Measurements from ENCODE around the gene TNRC18. TPM values are rescaled to one million over a fixed set of nuclear protein-coding genes. Genes with fewer than 3 reads are reported as not detected.
"Not testable (repeated sequence)": the region's sequence is repeated elsewhere in the genome, so short reads cannot be mapped to it uniquely, and the experiment has no call there.

TNRC18 gene
- total RNA-seq, 5 donors from 2014 or later (not counting 1 experiment from before 2014, with no cell fraction given), result 58.8 to 71.0 (median 62.6) TPM

- not testable (repeated sequence) for H3K4me1 Mint-ChIP-seq, H3K27ac Mint-ChIP-seq, H3K27me3 Mint-ChIP-seq
These were observed 148.1 kb downstream of the TNRC18 start for GRCh38 chr7:5275510-5275909.

GRCh38 chr7:5274985-5275431, 148.6 kb downstream of the TNRC18 start:
- H3K27me3 Mint-ChIP-seq; H3K27ac Mint-ChIP-seq; H3K36me3 ChIP-seq (ENCODE audit: control insufficient read depth in 2 of 2, extremely low read depth in 1 of 2, insufficient read depth in 1 of 2, low read length in 1 of 2); H3K36me3 Mint-ChIP-seq; H3K27ac ChIP-seq (ENCODE audit: low read length); H3K4me1 ChIP-seq (ENCODE audit: control insufficient read depth in 1 of 2, extremely low read depth in 1 of 2, insufficient read depth in 2 of 2, low read length in 2 of 2); H3K4me3 Mint-ChIP-seq; ATAC-seq (replicated peaks in 1 of 4); H3K4me3 ChIP-seq (ENCODE audit: control insufficient read depth in 1 of 2, extremely low read depth in 1 of 2, low read length in 1 of 2); H3K9me3 ChIP-seq; H3K9me3 Mint-ChIP-seq; CTCF ChIA-PET; POLR2A ChIA-PET; H3K4me1 Mint-ChIP-seq; DNase-seq: not testable (repeated sequence)
- 40% methylated on average over 1 of the region's 11 CpGs for WGBS (ENCODE audit: insufficient coverage)
- peaks cover 0 to 19% of the 10 kb centered on the region in 2 experiments for H3K27me3 ChIP-seq (replicated peaks in 1 of 2; ENCODE audit: control insufficient read depth in 2 of 2, extremely low read depth in 1 of 2, insufficient read depth in 2 of 2, low read length in 1 of 2)

More at GRCh38 chr7:5275510-5275909, 148.1 kb downstream of the TNRC18 start:
- H3K27ac ChIP-seq (ENCODE audit: low read length); H3K36me3 ChIP-seq (ENCODE audit: control insufficient read depth in 2 of 2, extremely low read depth in 1 of 2, insufficient read depth in 1 of 2, low read length in 1 of 2); H3K4me3 Mint-ChIP-seq; DNase-seq; H3K4me3 ChIP-seq (ENCODE audit: control insufficient read depth in 1 of 2, extremely low read depth in 1 of 2, low read length in 1 of 2); CTCF ChIA-PET; H3K4me1 ChIP-seq (ENCODE audit: control insufficient read depth in 1 of 2, extremely low read depth in 1 of 2, insufficient read depth in 2 of 2, low read length in 2 of 2); POLR2A ChIA-PET; ATAC-seq (replicated peaks in 1 of 4); H3K9me3 ChIP-seq; H3K36me3 Mint-ChIP-seq; H3K9me3 Mint-ChIP-seq: not testable (repeated sequence)
- H3K27me3 ChIP-seq (replicated peaks in 1 of 2; ENCODE audit: control insufficient read depth in 2 of 2, extremely low read depth in 1 of 2, insufficient read depth in 2 of 2, low read length in 1 of 2), result peaks cover 0 to 15% of the 10 kb centered on the region in 2 experiments
- no CpG with 5 or more reads among the region's 10 CpGs for WGBS (ENCODE audit: insufficient coverage)

GRCh38 chr7:5274441-5274840, 149.2 kb downstream of the TNRC18 start:
- H3K9me3 Mint-ChIP-seq, result no peaks in the 10 kb centered on the region
- Histone ChIP-seq H3K36me3 (ENCODE audit: control insufficient read depth in 2 of 2, extremely low read depth in 1 of 2, insufficient read depth in 1 of 2, low read length in 1 of 2) (no peaks in the 10 kb centered on the region), H3K4me1 (ENCODE audit: control insufficient read depth in 1 of 2, extremely low read depth in 1 of 2, insufficient read depth in 2 of 2, low read length in 2 of 2) (no peaks in the 10 kb centered on the region), H3K4me3 (ENCODE audit: control insufficient read depth in 1 of 2, extremely low read depth in 1 of 2, low read length in 1 of 2) (no peak overlapping the region), H3K27me3 (replicated peaks in 1 of 2; ENCODE audit: control insufficient read depth in 2 of 2, extremely low read depth in 1 of 2, insufficient read depth in 2 of 2, low read length in 1 of 2) (peaks cover 0 to 19% of the 10 kb centered on the region in 2 experiments), H3K9me3 (no peaks in the 10 kb centered on the region), H3K27ac (ENCODE audit: low read length) (no peak overlapping the region)
- ChIA-PET POLR2A (no interaction called here), CTCF (no interaction called here)
- DNase-seq (no peak), ATAC-seq (replicated peaks in 1 of 4) (no peak)
- WGBS (ENCODE audit: insufficient coverage), result 80% methylated on average over 5 of the region's 7 CpGs
- H3K4me3 Mint-ChIP-seq, result no peak overlapping the region
- H3K27me3 Mint-ChIP-seq, result peaks cover 3 to 9% of the 10 kb centered on the region in 2 donors
- no peak overlapping the region for H3K27ac Mint-ChIP-seq
- H3K4me1 Mint-ChIP-seq, result no peaks in the 10 kb centered on the region
- H3K36me3 Mint-ChIP-seq, result no peaks in the 10 kb centered on the region

GRCh38 chr7:5273831-5274405, 149.7 kb downstream of the TNRC18 start:
- H3K4me1 Mint-ChIP-seq; H3K27ac Mint-ChIP-seq; H3K9me3 Mint-ChIP-seq; H3K36me3 ChIP-seq (ENCODE audit: control insufficient read depth in 2 of 2, extremely low read depth in 1 of 2, insufficient read depth in 1 of 2, low read length in 1 of 2); ATAC-seq (replicated peaks in 1 of 4); H3K9me3 ChIP-seq; H3K27ac ChIP-seq (ENCODE audit: low read length); CTCF ChIA-PET; H3K4me1 ChIP-seq (ENCODE audit: control insufficient read depth in 1 of 2, extremely low read depth in 1 of 2, insufficient read depth in 2 of 2, low read length in 2 of 2); DNase-seq; POLR2A ChIA-PET; H3K36me3 Mint-ChIP-seq; H3K4me3 Mint-ChIP-seq; H3K4me3 ChIP-seq (ENCODE audit: control insufficient read depth in 1 of 2, extremely low read depth in 1 of 2, low read length in 1 of 2): not testable (repeated sequence)
- H3K27me3 Mint-ChIP-seq, result peaks cover 3 to 12% of the 10 kb centered on the region in 2 donors
- H3K27me3 ChIP-seq (replicated peaks in 1 of 2; ENCODE audit: control insufficient read depth in 2 of 2, extremely low read depth in 1 of 2, insufficient read depth in 2 of 2, low read length in 1 of 2), result peaks cover 0 to 19% of the 10 kb centered on the region in 2 experiments
- WGBS (ENCODE audit: insufficient coverage), result 81% methylated on average over 11 of the region's 18 CpGs

- H3K27ac ChIP-seq (ENCODE audit: low read length), result no peak overlapping the region
- H3K36me3 ChIP-seq (ENCODE audit: control insufficient read depth in 2 of 2, extremely low read depth in 1 of 2, insufficient read depth in 1 of 2, low read length in 1 of 2), result no peaks in the 10 kb centered on the region
- Mint-ChIP-seq H3K4me3 (no peak overlapping the region), H3K36me3 (no peaks in the 10 kb centered on the region), H3K27ac (no peak overlapping the region), H3K9me3 (no peaks in the 10 kb centered on the region), H3K4me1 (no peaks in the 10 kb centered on the region), H3K27me3 (peaks cover 3 to 12% of the 10 kb centered on the region in 2 donors)
- H3K27me3 ChIP-seq (replicated peaks in 1 of 2; ENCODE audit: control insufficient read depth in 2 of 2, extremely low read depth in 1 of 2, insufficient read depth in 2 of 2, low read length in 1 of 2), result peaks cover 0 to 20% of the 10 kb centered on the region in 2 experiments
- ChIA-PET POLR2A (no interaction called here), CTCF (no interaction called here)
- ATAC-seq (replicated peaks in 1 of 4) (no peak), DNase-seq (no peak)
- H3K4me3 ChIP-seq (ENCODE audit: control insufficient read depth in 1 of 2, extremely low read depth in 1 of 2, low read length in 1 of 2), result no peak overlapping the region
- no peaks in the 10 kb centered on the region for H3K4me1 ChIP-seq (ENCODE audit: control insufficient read depth in 1 of 2, extremely low read depth in 1 of 2, insufficient read depth in 2 of 2, low read length in 2 of 2)
- 17% methylated on average over 1 of the region's 6 CpGs for WGBS (ENCODE audit: insufficient coverage)
- no peaks in the 10 kb centered on the region for H3K9me3 ChIP-seq
These were observed 152.8 kb downstream of the TNRC18 start for GRCh38 chr7:5270788-5271187.

- H3K27ac Mint-ChIP-seq; H3K36me3 ChIP-seq (ENCODE audit: control insufficient read depth in 2 of 2, extremely low read depth in 1 of 2, insufficient read depth in 1 of 2, low read length in 1 of 2); ATAC-seq (replicated peaks in 1 of 4); H3K36me3 Mint-ChIP-seq; H3K9me3 Mint-ChIP-seq; H3K4me3 Mint-ChIP-seq; H3K27ac ChIP-seq (ENCODE audit: low read length); CTCF ChIA-PET; H3K4me1 ChIP-seq (ENCODE audit: control insufficient read depth in 1 of 2, extremely low read depth in 1 of 2, insufficient read depth in 2 of 2, low read length in 2 of 2); H3K9me3 ChIP-seq; POLR2A ChIA-PET; H3K4me3 ChIP-seq (ENCODE audit: control insufficient read depth in 1 of 2, extremely low read depth in 1 of 2, low read length in 1 of 2); H3K4me1 Mint-ChIP-seq; DNase-seq: not testable (repeated sequence)
- H3K27me3 ChIP-seq (replicated peaks in 1 of 2; ENCODE audit: control insufficient read depth in 2 of 2, extremely low read depth in 1 of 2, insufficient read depth in 2 of 2, low read length in 1 of 2), result peaks cover 0 to 20% of the 10 kb centered on the region in 2 experiments
- 85% methylated on average over 6 of the region's 12 CpGs for WGBS (ENCODE audit: insufficient coverage)
- H3K27me3 Mint-ChIP-seq, result peaks cover 3 to 12% of the 10 kb centered on the region in 2 donors
These were observed 153.5 kb downstream of the TNRC18 start for GRCh38 chr7:5269992-5270657.
